Spleen (tissue), 13 donors: Measurements from ENCODE around the gene CHKB. TPM values are rescaled to one million over a fixed set of nuclear protein-coding genes. Genes with fewer than 3 reads are reported as not detected.

Experiments
- DNase-seq: peaks from one replicate; pipeline ENCODE4 v3.0.0-alpha.2; 2020
- H3K27ac ChIP-seq, 8 donors: fragments of 200-600 bp; sonication (generic) in 7 of 8; 1 replicate in 4 of 8; 2 replicates in 4 of 8; pipeline versions ENCODE4 v1.5.0 to v1.8.0; 2016 to 2021; ENCODE audit warnings: inconsistent platforms in 4 of 8, mild to moderate bottlenecking in 4 of 8, moderate library complexity in 1 of 8
- H3K27me3 ChIP-seq, 7 donors: fragments of 200-600 bp; sonication (generic) in 6 of 7; replicated peaks in 1 of 7; 1 replicate in 4 of 7; 2 replicates in 3 of 7; pipeline versions ENCODE4 v1.5.0 to v1.8.0; 2016 to 2021; ENCODE audit warnings: inconsistent platforms in 3 of 7, mild to moderate bottlenecking in 1 of 7
- H3K36me3 ChIP-seq, 6 donors: fragments of 200-600 bp; sonication (generic) in 5 of 6; 1 replicate in 4 of 6; 2 replicates in 2 of 6; pipeline versions ENCODE4 v1.5.0 to v1.8.0; 2016 to 2021; ENCODE audit warnings: inconsistent platforms in 2 of 6
- H3K4me1 ChIP-seq, 6 donors: fragments of 200-600 bp; sonication (generic) in 5 of 6; 1 replicate in 3 of 6; 2 replicates in 3 of 6; pipeline versions ENCODE4 v1.5.0 to v1.8.0; 2016 to 2021; ENCODE audit warnings: inconsistent platforms in 3 of 6
- H3K4me3 ChIP-seq, 8 donors: fragments of 200-600 bp; sonication (generic) in 7 of 8; 1 replicate in 4 of 8; 2 replicates in 4 of 8; pipeline versions ENCODE4 v1.5.0 to v1.8.0; 2016 to 2021; ENCODE audit warnings: inconsistent platforms in 4 of 8, mild to moderate bottlenecking in 4 of 8, moderate library complexity in 2 of 8
- H3K9me3 ChIP-seq, 8 donors: fragments of 200-600 bp; sonication (generic) in 7 of 8; 1 replicate in 4 of 8; 2 replicates in 4 of 8; pipeline versions ENCODE4 v1.5.0 to v1.8.0; 2016 to 2021; ENCODE audit warnings: inconsistent platforms in 4 of 8
- POLR2A ChIP-seq, 3 donors: fragments of 450-650 bp; IDR thresholded peaks; one replicate each; pipeline ENCODE4 v1.5.1; 2017; ENCODE audit warnings: antibody characterized with exemption in 3 of 3, mild to moderate bottlenecking in 1 of 3
- POLR2AphosphoS5 ChIP-seq, 3 donors: sonication (generic); formaldehyde crosslinking; IDR thresholded peaks; one replicate each; pipeline ENCODE4 v1.5.1; 2017; ENCODE audit warnings: antibody characterized with exemption in 3 of 3
- WGBS, 5 donors: extraction: QIAGEN DNeasy Blood & Tissue Kit in 3 of 5; methylation state at CpG; one replicate each; pipeline versions ENCODE4 v1.1.5 to v1.1.7; 2013 to 2018; 5-methylcytosine and 5-hydroxymethylcytosine counted together
- intact Hi-C: fragments of 100-400 bp; cut with DNase I; formaldehyde crosslinking; loops from one replicate; pipeline ENCODE4 v1.15.0; 2023; ENCODE audit warnings: low total_unique reads
- long read RNA-seq, 2 donors: transcript quantifications; one replicate each; lab custom pipeline, GENCODE V29; 2026
- polyA plus RNA-seq, 3 donors: library from polyadenylated mRNA; stranded (reverse); fragments of 200-250 nt; gene quantifications; one replicate each; pipeline ENCODE4 v1.2.1, GENCODE V29; 2013
- total RNA-seq, 7 donors: library from RNA; depleted of rRNA in 3 of 7; stranded (reverse); fragments of >200 nt in 3 of 7; fragmentation: NEBNext Ultra II Directional in 4 of 7; extraction: Animal tissue kit (Norgen Biotek cat#: 25700) in 4 of 7; gene quantifications; one replicate each; pipeline versions ENCODE4 v1.1.0 to v1.2.1, GENCODE V29; 2016 to 2021
- TF ChIP-seq, protein P1 (sequence below), 11 experiments: fragments of 200-600 bp in 7 of 11; fragments of 450-650 bp in 4 of 11; sonication (generic) in 4 of 11; IDR thresholded peaks in 8 of 11; conservative IDR thresholded peaks in 3 of 11; 1 replicate in 7 of 11; 2 replicates in 4 of 11; pipeline versions ENCODE4 v1.4.0 to v1.8.0; 2016 to 2021; ENCODE audit warnings: antibody characterized with exemption in 11 of 11, inconsistent platforms in 4 of 11, mild to moderate bottlenecking in 1 of 11
- donor health status: healthy with polysubstance abuse.
- donor health status: DM: no; HTN: no; CAD: no; lungs with moderate emphysema.
- donor health status: DM: no; HTN: no; CAD: no.
- donor health status: Bipolar disorder and iron deficiency.
- donor health status: healthy.
- donor health status: DM: no; HTN: no; CAD: no.
- donor health status: DM: yes; HTN: yes; CAD: no.

Gene CHKB, protein sequence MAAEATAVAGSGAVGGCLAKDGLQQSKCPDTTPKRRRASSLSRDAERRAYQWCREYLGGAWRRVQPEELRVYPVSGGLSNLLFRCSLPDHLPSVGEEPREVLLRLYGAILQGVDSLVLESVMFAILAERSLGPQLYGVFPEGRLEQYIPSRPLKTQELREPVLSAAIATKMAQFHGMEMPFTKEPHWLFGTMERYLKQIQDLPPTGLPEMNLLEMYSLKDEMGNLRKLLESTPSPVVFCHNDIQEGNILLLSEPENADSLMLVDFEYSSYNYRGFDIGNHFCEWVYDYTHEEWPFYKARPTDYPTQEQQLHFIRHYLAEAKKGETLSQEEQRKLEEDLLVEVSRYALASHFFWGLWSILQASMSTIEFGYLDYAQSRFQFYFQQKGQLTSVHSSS
- 100 to 1,000 TPM in 5 of 7 donors, 10 to 100 TPM in 2; 94.4 to 142 (median 111) TPM for total RNA-seq
- polyA plus RNA-seq = 100 to 1,000 TPM; 161 to 502 (median 339) TPM
- long read RNA-seq, donor 1, transcript CHKB-212 (9 exons, 2,069 nt) = minor isoform, 7 of 20 reads
- long read RNA-seq, donor 1, transcript CHKB-201 (11 exons, 1,638 nt) = major isoform, 11 of 20 reads
- long read RNA-seq, donor 1, partial matches to known transcripts = 0 of 20 reads
- long read RNA-seq, donor 1, other reads (novel, unspliced or antisense) = 0 of 20 reads
- long read RNA-seq, donor 2, transcript CHKB-201 (11 exons, 1,638 nt) = major isoform, 5 of 11 reads
- long read RNA-seq, donor 2, partial matches to known transcripts = 0 of 11 reads
- long read RNA-seq, donor 2, other reads (novel, unspliced or antisense) = 0 of 11 reads

DNA sequence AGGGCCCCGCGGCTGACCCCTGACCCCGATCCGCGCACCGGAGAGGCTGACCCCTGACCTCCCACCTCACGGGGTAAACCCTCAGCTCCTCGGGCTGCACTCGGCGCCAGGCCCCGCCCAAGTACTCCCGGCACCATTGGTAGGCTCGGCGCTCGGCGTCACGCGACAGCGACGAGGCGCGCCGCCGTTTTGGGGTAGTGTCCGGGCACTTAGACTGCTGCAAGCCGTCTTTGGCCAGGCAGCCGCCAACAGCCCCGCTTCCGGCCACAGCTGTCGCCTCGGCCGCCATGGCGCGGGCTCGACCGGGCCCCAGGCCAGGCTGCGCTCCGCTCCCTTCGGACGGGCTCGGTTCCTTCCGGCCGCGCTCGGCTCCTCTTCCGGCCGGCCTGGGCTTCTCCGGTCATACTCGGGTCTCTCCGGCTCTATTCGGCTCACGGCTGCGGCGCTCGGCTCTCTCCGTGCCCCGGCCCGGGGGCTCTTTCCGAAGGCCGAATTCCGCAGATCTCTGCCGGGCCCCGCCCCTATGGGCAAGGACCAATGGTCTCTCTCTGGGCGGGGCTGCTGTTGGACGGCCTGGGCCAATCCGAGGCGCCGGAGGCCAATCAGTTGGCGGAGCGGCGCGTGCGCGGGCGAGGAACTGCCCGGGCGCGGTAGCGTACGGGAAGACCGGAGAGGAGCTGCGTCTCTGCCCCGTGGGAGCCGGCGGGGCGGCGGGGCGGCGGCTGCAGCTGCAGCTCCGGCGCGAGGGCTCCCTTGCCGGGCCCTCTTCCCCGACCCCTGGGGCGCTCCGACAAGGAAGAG, at the start of gene CHKB:
Gene CHKB (minus strand): TSS at position 357 of the 801 bp plus-strand sequence. CDS start 68 bp downstream, at position 289.
- DNase-seq = peak; percentile 100
- WGBS, 5 donors = 0 to 1% (median 1%) methylated on average over 33 to 96 of the region's 96 CpGs
- Histone ChIP-seq H3K36me3 (peaks cover 0 to 33% (median 15%) of the 10 kb centered on the region in 6 donors), H3K27ac (peak within 1 kb of the TSS; percentile 92 to 100 (median 98)), H3K4me1 (peaks cover 5 to 59% (median 32%) of the 10 kb centered on the region in 6 donors), H3K27me3 (peaks cover 0 to 8% (median 0%) of the 10 kb centered on the region in 7 donors), H3K4me3 (peak within 1 kb of the TSS; percentile 74 to 93 (median 86)), H3K9me3 (no peaks in the 10 kb centered on the region)
- intact Hi-C loops = no loop called here
- TF ChIP-seq, protein P1, sequence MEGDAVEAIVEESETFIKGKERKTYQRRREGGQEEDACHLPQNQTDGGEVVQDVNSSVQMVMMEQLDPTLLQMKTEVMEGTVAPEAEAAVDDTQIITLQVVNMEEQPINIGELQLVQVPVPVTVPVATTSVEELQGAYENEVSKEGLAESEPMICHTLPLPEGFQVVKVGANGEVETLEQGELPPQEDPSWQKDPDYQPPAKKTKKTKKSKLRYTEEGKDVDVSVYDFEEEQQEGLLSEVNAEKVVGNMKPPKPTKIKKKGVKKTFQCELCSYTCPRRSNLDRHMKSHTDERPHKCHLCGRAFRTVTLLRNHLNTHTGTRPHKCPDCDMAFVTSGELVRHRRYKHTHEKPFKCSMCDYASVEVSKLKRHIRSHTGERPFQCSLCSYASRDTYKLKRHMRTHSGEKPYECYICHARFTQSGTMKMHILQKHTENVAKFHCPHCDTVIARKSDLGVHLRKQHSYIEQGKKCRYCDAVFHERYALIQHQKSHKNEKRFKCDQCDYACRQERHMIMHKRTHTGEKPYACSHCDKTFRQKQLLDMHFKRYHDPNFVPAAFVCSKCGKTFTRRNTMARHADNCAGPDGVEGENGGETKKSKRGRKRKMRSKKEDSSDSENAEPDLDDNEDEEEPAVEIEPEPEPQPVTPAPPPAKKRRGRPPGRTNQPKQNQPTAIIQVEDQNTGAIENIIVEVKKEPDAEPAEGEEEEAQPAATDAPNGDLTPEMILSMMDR (IDR thresholded peaks at IDR 0.05 in 8 of 11, conservative IDR thresholded peaks at IDR 0.05 in 3 of 11) = peak in 1 of 11 experiments; percentile 41
- TF ChIP-seq POLR2AphosphoS5 (IDR thresholded peaks at IDR 0.05) (peak; percentile 89 to 94 (median 92)), POLR2A (IDR thresholded peaks at IDR 0.05) (peak in 1 of 3 donors; percentile 84)

DNA sequence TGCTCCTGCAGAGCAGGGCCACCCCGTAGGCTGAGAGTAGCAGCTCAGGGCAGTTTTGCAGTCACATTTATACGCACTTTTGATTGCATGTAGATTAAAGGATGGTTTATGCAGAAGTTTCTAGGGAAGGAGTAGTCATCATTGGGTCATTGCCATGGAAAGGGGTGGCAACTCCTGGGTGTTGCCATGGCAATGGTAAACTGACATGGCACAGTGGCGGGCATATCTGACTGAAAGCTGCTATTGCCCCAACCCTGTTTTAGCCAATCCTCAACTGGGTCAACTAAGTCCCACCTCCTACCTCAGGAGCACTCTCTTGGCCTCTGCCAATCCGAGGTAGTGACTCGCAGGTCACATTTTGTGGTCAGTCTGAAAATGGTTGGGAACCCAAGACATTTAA, 47.7 kb upstream of the CHKB start:
- TF ChIP-seq POLR2A (IDR thresholded peaks at IDR 0.05) (no peak), POLR2AphosphoS5 (IDR thresholded peaks at IDR 0.05) (peak in 1 of 3 donors; percentile 18)
- TF ChIP-seq, protein P1 (IDR thresholded peaks at IDR 0.05 in 8 of 11, conservative IDR thresholded peaks at IDR 0.05 in 3 of 11) = no peak
- WGBS, 5 donors = 65 to 88% (median 80%) methylated on average over 5 of the region's 5 CpGs
- intact Hi-C loops = no loop called here

DNA sequence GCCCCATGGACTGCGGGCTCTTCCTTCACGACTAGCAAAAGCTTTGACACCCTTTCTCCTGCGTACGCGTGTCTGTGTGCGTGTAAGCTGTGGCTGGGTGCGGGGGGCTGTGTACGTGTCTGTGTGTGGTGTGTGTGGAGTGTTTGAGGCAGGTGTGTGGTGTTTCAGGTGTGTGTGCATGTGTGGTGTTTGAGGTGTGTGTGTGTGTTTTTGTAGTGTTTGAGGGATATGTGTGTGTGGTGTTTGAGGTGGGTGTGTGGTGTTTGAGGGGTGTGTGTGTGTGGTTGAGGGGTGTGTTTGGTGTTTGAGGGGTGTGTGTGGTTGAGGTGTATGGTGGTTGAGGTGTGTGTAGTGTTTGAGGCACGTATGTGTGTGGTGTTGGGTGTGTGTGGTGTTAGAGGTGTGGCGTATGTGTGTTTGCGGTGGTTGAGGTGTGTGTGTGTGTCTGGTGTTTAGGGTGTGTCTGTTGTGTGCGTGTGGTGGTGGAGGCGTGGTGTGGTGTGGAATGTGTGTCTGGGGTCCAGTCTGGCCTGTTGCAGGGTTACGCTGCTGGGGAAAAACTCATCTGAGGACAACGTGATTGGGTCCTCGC, 46.0 kb upstream of the CHKB start:
- Histone ChIP-seq H3K4me1 (peaks cover 11 to 49% (median 28%) of the 10 kb centered on the region in 6 donors), H3K9me3 (no peaks in the 10 kb centered on the region), H3K27me3 (no peaks in the 10 kb centered on the region), H3K4me3 (peak overlapping the region; percentile 63 to 90 (median 66)), H3K27ac (peak overlapping the region; percentile 69 to 92 (median 88)), H3K36me3 (peaks cover 0 to 28% (median 15%) of the 10 kb centered on the region in 6 donors)
- intact Hi-C loops = no loop called here
- 31 to 34% (median 32%) methylated on average over 16 of the region's 16 CpGs for WGBS, 5 donors
- DNase-seq = peak; percentile 66
- TF ChIP-seq POLR2A (IDR thresholded peaks at IDR 0.05) (no peak), POLR2AphosphoS5 (IDR thresholded peaks at IDR 0.05) (no peak)
- TF ChIP-seq, protein P1 (IDR thresholded peaks at IDR 0.05 in 8 of 11, conservative IDR thresholded peaks at IDR 0.05 in 3 of 11) = peak in 1 of 11 experiments; percentile 8

More for the DNA sequence above, 47.7 kb upstream of the CHKB start:
- Histone ChIP-seq H3K4me3 (peak overlapping the region in 2 of 8 donors; percentile 20 to 30), H3K27me3 (no peaks in the 10 kb centered on the region), H3K9me3 (no peaks in the 10 kb centered on the region), H3K27ac (peak overlapping the region in 2 of 8 donors; percentile 5 to 35), H3K36me3 (peaks cover 0 to 16% (median 9%) of the 10 kb centered on the region in 6 donors), H3K4me1 (peaks cover 11 to 46% (median 28%) of the 10 kb centered on the region in 6 donors)
- DNase-seq = peak; percentile 52
